BE2C (cell line): ENCODE results near the gene CCT6B.
A peak's percentile ranks its signal among the peaks of the same experiment; 100 is the strongest.
"Not testable (repeated sequence)": the region's sequence is repeated elsewhere in the genome, so short reads cannot be mapped to it uniquely, and the experiment has no call there.

Experiments
- DNase-seq: peaks from one replicate; pipeline ENCODE4 v3.0.0-alpha.2; 2020
- H3K27me3 ChIP-seq: fragments of 250-450 bp; sonication (Bioruptor Pico); 2 replicates; pipeline ENCODE4 v1.5.1; 2020; ENCODE audit warnings: mild to moderate bottlenecking
- H3K36me3 ChIP-seq: fragments of 250-450 bp; sonication (Bioruptor Pico); 2 replicates; pipeline ENCODE4 v1.5.1; 2020; ENCODE audit warnings: mild to moderate bottlenecking
- H3K4me1 ChIP-seq: fragments of 250-450 bp; sonication (Bioruptor Pico); 2 replicates; pipeline ENCODE4 v1.5.1; 2020
- H3K4me3 ChIP-seq: 2 replicates; pipeline ENCODE4 v1.5.1; 2011; ENCODE audit warnings: low read depth, low read length
- H3K9me3 ChIP-seq: fragments of 250-450 bp; sonication (Bioruptor Pico); 2 replicates; pipeline ENCODE4 v1.5.1; 2020
- CTCF ChIP-seq: IDR thresholded peaks from 2 replicates; pipeline ENCODE4 v1.5.1; 2012; ENCODE audit warnings: mild to moderate bottlenecking, low read depth, low read length

The CCT6B gene

DNA sequence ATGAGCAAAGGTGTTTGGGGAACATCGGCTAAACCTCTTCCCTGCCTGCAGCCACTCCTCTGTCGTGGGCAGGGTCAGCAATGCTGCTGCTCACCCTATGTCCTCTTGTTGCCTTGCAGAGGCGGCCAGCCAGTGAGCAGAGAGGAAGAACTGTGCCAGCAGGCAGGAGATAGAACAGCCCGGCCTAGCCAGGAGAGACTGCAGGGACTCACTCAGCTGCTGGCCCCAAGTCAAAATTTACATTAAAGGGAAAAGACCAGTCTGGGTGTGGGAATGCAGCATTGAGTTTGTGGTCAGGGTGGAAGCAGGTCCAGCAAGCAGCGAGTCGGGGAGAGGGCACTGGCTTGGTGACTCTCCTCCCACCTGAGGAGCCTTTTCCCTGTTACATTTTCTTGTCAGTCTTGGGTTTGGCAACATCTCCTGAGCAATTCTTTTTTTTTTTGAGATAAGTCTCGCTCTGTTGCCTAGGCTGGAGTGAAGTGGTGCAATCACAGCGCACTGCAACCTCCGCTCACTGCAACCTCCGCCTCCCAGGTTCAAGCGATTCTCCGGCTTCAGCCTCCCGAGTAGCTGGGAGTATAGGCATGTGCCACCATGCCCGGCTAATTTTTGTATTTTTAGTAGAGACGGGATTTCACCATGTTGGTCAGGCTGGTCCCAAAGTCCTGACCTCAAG, 41.8 kb upstream of the CCT6B start:
- H3K4me1 ChIP-seq = no peaks in the 10 kb centered on the region

DNA sequence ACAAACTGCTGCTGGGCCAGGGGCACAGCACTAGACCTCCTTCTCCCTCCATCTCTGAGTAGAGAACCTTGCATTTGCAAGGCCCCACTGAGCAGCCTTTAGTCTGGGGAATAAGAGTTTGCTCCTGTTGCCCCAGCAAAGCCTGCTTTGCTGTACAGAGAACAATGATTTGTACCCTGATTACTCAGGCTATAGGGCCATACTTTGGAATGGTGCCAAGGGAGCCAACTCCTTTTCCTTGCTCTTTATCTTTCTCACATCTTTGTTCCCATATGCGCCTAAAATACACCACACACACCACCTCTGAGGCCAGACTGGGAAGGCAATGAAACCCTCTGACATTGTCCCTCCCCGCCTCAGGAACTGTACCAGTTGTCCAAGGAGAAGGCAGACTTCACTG, 40.3 kb upstream of the CCT6B start:
- peaks cover 75% of the 10 kb centered on the region for H3K36me3 ChIP-seq
- no peaks in the 10 kb centered on the region for H3K4me1 ChIP-seq
- DNase-seq = no peak
- H3K27me3 ChIP-seq = no peaks in the 10 kb centered on the region
- no peaks in the 10 kb centered on the region for H3K9me3 ChIP-seq
- H3K4me3 ChIP-seq = no peak overlapping the region
- no peak for TF ChIP-seq CTCF

More for the DNA sequence above, 41.8 kb upstream of the CCT6B start:
- Histone ChIP-seq H3K9me3 (no peaks in the 10 kb centered on the region), H3K27me3 (no peaks in the 10 kb centered on the region), H3K36me3 (peaks cover 72% of the 10 kb centered on the region), H3K4me3 (no peak overlapping the region)
- no peak for TF ChIP-seq CTCF
- no peak for DNase-seq

- H3K9me3 ChIP-seq, H3K4me1 ChIP-seq, H3K4me3 ChIP-seq, H3K27me3 ChIP-seq, DNase-seq: not testable (repeated sequence)
- H3K36me3 ChIP-seq = peaks cover 76% of the 10 kb centered on the region
These were observed 39.7 kb upstream of the CCT6B start for GRCh38 chr17:35000965-35001364.

GRCh38 chr17:34999456-34999855, 38.2 kb upstream of the CCT6B start:
- no peak overlapping the region for H3K4me3 ChIP-seq
- no peak for TF ChIP-seq CTCF
- peaks cover 90% of the 10 kb centered on the region for H3K36me3 ChIP-seq
- no peaks in the 10 kb centered on the region for H3K4me1 ChIP-seq
- H3K9me3 ChIP-seq = no peaks in the 10 kb centered on the region
- H3K27me3 ChIP-seq = no peaks in the 10 kb centered on the region
- no peak for DNase-seq

DNA sequence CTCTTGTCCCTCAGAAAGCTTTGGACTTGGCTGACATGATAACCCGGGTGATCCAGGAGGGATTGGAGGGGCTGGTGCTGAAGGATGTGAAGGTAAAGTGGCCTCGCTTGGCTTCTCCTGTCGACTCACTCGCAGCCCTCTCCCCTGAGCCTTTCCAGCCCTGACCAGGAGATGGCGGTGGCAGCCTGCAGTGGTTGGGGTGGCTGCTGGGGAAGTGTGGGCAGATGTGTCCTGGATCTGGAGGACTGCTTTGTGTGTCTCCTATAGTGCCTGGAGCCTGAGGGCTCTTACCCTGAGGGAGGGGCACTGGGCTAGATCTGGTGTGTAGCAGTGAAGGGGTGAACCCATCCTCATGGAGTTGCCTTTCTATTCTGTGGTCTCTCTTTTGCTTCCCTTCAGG, 36.9 kb upstream of the CCT6B start:
- DNase-seq = peak; percentile 79
- TF ChIP-seq CTCF = peak; percentile 93
- Histone ChIP-seq H3K4me3 (no peak overlapping the region), H3K9me3 (no peaks in the 10 kb centered on the region), H3K27me3 (no peaks in the 10 kb centered on the region), H3K4me1 (no peaks in the 10 kb centered on the region), H3K36me3 (peaks cover 91% of the 10 kb centered on the region)

DNA sequence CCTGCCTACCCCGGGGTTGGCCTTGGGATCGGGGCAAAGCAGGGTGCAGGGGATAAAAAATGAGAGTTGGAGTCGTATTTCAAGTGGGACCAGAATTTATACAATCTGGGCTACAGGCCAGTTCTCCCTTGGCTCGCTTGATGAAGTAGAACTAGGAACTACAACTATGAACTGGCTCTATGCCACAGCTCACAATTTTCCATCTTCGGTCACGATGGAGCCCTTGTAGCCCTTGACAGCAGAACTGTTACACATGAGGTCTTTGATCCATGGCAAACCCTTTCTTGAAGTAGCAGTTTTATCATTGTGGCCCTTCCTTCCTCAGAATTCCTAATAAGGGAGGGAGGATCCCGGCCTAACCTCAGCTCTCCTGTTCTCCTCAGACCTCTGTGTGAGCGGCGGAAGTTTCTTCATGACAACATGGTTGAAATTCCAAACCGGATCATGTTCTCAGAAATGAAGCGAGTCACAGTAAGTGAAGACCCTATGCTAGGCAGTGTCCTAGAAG, 36.1 kb upstream of the CCT6B start:
- H3K9me3 ChIP-seq = no peaks in the 10 kb centered on the region
- H3K36me3 ChIP-seq = peaks cover 94% of the 10 kb centered on the region
- no peak for TF ChIP-seq CTCF
- no peaks in the 10 kb centered on the region for H3K4me1 ChIP-seq
- no peak overlapping the region for H3K4me3 ChIP-seq
- no peak for DNase-seq
- H3K27me3 ChIP-seq = no peaks in the 10 kb centered on the region
